Activated gamma-delta T cell treated with anti-CD3 and anti-CD28 coated beads, Interleukin-2, amount 50 U/mL, for 16 hours (primary cell): ENCODE results near the gene C12orf42.
"Not testable (repeated sequence)": the region's sequence is repeated elsewhere in the genome, so short reads cannot be mapped to it uniquely, and the experiment has no call there.

Experiments
- DNase-seq: peaks from one replicate; pipeline ENCODE4 v3.0.0-alpha.2; 2020; ENCODE audit warnings: low read depth

Gene C12orf42

DNA sequence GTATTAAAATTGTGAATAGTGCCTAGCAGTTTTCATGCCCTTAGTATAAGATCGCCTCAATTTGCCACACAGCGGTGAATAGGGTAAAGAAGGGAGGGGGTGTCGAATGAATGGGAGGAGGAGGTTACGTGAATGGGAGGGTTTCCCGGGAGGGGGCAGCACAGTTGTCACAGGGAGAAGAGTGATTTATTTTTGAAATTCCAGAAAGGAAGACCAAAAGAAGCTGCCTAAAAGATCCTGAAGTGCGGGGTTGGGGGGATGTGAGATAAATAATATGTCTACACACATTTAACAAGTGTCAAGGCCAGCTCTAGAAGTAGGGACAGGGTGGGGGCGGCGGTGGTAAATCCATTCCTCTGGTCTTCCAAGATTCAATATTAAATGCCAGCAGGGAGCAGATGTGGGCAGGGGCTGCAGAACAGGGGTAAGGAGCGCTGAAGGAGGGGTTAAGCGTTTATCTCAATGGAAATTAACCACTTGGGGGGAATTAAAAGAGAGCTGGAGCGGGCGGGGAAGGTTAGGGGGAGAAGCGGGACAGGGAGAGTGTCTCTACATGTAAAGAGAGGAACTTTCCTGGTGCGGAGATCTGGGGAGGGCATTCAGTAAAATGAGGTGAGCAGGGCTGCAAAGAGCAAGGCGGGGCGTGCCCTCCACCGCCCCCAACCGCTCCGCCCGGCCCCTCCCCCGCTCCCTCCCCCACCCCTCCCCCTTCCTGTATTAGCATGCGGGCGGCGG lies 867 bp downstream of the C12orf42 start:
- DNase-seq, result no peak

DNA sequence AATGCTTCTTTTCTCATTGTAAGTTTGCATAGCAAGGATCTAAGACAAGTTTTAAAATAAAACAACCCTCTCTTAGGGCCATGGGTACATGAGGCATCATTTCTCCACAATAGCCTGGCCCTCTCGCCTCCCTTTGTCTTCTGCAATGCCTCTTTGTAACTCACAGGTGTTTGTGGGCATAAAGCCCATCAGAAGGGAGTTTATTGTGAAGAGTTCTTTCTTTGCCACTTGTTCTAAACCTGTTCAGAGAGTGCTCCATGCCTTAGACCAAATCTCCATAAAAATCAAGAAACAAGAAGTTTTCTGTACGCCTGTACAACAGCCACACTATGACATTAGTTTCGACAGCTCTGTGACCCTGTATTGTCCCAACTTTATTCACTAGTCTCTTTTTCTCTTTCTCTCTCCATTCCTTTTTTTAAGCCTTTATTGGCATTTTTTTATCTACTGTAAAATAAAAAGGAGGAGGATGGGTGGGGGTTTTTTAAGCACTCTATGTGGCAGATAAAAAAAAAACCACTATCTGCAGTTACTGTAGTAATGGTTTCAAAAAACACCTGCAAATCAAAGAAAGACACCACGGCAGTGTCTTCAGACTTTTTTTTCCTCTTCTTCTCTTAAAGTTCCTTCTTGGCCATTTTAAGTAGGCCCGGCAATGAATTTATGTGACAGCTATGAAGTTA lies 1.6 kb downstream of the C12orf42 start:
- no peak for DNase-seq

DNA sequence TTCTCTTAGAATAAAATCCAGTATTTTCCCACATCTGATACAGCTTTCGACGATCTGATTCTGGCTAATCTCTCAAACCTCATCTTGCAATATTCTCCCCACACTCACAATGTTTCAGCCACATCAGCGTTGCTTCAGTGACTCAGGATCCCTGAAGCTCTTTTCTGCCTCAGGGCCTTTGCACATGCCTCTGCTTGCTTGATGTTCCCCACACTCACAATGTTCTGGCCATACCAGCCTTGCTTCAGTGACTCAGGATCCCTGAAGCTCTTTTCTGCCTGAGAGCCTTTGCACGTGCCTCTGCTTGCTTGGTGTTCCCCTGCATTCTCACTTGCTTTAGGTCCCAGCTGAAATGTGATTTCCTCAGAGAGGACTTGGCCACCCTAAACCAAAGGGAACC lies 2.6 kb downstream of the C12orf42 start:
- DNase-seq, result no peak

DNA sequence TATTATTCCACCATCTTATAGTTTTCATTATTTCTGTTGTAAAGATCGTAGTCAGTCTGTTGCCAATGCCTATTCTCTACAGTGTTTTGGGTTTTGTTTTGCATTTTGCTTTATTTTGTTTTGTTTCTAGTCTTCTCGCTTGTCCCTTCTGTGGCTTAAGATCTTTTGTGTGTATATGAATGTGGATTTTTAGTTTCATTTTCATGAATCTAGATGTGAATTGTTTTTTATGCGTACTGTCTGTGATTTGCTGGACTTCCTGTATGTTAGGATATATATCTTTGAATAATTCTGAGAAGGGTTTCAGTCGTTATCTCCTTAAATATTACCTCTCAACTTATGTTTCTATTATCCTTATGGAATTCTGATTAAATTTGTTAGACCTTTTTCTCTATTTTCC lies 13.4 kb downstream of the C12orf42 start:
- no peak for DNase-seq

DNA sequence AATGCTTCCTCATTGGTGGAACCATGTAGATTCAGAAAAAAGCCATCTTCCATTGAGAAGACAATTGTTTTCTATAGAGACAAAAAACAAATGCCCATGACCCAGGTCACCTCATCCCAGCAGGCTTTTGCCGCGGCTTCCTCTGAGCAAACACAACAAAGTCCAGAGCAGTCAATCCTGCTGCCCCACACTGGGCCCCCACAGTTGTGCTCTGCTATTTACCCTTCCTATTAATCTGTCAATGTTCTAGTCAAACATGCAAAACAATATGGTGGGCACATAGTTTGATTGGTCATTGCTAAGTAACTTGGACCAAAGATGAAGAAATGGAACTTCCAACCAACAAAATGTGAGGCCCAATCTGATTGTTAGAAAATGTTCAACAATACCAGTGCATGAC lies 20.7 kb downstream of the C12orf42 start:
- DNase-seq, result no peak

DNA sequence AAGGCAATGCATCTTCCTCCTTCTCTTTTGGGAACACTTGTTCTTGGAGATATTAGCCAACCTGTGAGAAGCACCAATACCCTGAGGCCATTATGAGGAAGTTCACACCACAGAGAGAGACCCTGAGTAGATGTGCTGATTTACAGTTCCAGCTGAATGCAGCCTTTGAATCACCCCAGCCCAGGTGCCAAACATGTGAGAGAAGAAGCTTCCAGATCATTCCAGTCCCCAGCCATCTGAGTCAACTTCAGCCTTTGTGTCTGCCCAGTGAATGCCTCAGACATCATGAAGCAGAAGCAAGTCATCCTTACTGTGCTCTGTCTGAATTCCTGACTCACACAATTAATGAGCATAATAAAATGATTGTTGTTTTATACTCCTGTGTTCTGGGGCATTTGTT lies 25.1 kb downstream of the C12orf42 start:
- DNase-seq, result no peak

DNA sequence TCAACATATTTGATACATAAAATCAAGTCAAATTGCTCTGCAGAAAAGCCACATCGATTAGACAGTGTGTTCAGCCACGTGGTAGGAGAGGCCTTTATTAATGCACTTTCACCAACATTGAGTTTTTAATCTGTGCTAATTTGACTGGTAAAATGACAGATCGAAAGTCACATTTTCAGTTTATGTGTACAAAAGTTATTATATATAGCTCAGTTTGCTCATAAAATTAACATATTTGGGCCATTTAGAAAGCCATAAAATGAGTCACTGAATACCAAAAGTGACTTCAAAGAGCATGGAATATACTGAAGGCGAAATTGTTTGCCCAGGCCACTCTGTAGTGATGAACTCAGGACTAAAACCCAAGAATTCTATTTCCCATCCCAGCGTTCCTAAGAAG lies 26.0 kb downstream of the C12orf42 start:
- DNase-seq, result no peak

DNA sequence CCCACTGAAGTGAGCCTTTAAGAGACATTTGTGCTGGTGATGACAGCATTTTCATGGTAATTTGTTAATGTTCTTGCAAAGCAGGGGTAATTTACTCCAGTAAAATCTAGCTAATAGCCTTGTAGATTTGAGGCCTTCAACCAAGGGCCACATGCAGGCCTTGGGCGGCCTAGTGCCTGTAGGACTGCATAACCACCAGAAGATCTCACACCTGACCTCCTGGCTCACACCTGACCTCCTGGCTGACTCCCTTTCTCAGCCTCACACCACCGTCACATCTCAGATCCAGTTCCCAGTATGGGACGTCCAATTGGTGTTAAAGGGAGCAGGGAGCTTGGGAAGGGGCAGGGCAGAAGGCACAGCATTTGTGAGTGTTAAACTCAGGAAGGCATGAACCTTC lies 26.9 kb downstream of the C12orf42 start:
- DNase-seq, result no peak

DNA sequence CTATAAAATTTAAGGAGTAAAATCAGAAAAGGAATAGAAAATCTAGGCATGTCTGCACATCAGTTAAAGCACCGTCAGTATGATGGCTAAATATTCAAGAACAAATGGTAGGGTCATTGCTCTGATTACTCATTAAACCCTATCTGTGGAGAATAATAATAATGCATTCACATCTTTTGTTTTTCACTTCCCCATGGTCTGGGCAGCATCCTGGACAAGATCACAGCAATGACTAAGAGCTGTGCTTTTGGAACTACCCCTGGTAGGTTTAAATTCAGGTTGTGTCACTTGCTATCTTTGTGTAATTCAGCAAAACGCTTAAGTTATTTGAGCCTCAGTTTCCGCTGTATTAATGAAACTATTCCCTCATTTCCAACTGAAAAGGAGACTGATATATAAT lies 33.1 kb downstream of the C12orf42 start:
- DNase-seq, result no peak

DNA sequence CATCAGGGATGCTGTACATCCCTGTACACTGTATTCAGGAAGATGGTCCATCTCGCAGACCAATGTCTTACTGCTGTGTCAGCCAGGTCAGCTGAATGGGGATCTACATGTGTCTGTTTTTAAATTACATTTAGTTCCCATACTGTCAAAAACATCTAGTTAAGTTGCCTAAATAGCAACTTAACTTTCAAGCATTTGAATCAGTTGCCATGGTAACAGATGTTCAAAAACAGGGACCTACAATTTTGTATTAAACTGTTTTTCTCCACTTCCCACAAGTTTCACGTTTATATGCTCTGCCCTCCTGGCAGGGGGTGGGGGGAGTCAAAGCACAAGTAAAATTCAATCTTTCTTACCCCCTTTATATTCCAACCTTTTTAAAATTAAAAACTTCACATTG lies 38.3 kb downstream of the C12orf42 start:
- DNase-seq, result no peak

DNA sequence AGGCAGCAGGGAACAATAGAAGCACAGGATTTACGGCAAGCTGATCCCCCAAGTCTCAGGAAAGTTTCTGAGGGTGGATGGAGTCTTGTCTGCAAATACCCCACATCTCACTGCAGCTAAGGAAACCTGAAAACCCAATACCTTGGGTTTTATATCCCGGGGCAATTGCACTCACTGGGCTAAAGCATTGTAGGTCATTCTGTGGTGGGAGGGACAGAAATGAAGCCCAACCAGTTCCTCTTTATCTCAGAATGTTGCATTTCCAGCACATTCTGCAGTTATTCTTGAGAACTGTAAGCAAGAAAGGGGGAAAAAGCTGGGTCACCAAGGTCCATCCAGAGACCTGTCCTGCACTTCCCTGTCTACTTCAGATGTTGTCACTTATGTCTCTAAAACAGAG lies 39.8 kb downstream of the C12orf42 start:
- DNase-seq, result no peak

DNA sequence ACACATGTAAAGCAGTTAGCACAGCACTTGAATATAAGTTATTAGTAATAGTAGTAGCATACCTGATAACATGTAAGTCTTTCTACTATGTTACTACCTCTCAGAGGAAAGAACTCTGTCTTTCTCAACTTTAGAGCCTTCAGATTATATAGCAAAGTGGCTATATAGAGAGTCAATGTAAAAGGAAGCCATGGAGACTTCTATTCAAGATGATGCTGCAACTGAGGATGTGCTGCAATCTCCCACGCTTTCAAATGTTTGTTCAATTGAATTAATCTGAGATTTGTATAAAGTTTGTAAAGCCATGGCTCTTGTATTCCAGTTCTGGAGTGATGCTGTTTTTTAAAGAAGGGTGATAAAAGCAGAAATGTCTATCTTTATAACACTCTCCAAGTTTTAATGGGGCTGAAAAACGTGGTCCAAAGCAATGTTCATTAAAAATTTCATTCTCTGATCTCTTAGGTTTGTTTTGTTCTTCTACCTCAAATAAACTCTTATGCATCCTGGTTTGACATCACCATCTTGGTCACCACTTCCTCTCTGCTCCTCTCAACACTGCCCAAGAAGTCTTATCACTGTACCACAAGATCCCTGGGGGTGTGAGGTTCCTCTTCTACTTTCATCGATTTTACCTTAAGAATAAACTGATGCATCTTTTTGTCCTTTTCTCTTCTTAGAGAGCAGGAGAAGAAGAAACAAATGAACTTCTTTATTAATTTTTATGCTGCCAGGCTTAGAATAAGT lies 40.6 kb downstream of the C12orf42 start:
- DNase-seq, result no peak

DNA sequence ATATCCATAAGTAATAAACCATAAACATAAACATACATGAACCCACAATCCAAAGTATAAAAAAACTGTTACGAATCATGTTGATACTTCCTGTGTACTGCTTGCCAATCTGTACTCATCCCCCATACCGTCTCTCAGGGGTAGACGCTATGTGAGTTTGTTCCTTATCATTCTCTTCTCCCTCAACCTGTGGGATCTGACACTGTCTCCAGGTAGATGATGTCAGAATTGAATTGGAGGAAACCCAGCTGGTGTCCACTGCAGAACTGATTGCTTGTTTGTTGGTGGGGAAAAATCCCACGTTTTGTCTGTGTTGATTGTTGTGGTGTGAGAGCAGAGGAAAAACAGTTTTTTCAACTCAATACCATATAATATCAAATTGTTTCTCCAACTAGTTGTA lies 50.8 kb downstream of the C12orf42 start:
- DNase-seq, result no peak

DNA sequence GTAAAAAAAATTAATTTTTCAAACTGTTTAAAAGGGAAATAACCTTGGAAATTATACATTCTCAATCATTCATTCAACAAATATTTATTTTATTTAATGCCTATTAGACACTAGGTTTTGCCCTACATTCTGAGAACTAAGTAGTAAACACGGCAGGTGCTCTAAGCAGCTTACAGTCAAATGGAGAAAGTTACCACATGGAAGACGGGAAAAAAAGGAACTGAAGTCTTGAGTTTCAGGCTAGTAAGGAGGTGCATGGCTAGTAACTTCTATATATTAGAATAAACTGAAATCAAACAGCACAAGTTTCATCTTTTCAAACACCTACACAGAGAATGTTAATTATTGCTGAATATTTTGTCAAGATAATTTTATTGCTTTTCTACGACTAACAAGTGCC lies 52.9 kb downstream of the C12orf42 start:
- no peak for DNase-seq

DNA sequence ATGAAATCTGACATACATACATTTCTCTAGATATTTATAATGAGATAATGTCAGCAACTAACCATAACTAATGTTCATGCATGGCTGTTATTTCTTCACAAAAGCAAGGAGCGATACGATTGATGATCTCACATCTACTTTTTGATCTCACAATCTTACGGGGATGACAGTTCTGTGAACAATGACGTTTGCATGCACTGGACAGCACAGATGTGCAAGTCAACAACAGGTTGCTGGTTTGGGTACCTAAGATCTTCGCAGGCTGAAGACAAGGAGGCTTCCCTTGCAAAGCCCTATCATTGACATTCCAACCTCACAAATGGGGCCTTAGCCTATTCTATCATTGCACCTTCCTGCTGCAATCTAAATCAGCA lies 53.6 kb downstream of the C12orf42 start:
- no peak for DNase-seq

DNA sequence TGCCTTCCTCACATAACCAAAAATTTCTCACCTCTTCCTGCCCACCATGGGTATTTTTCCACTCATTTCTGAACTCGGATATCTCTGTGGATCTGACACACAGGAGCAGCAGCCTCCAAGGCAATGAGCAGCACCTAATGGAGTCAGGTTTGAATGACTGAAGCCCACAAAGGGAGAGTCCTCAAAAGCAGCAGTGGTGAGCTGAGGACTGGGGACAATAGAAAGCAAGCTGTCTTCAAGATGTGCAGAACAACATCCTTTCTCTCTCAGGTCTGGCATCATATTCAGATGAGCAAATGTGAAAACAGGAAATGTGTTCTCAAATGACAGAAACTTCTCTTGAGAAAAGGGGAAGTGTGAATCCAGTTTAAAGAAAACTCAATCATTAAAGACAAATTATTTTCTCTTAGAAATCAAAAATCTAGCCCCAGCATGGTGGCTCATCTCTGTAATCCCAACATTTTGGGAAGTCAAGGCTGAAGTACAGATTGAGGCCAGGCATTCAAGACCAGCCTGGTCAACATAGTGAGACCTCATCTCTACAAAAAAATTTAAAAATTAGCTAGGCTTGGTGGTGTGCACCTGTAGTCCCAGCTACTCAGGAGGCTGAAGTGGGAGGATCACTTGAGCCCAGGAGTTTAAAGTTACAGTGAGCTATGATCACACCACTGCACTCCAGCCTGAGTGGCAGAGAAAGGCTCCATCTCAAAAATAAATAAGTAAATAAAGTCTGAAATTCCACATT lies 54.2 kb downstream of the C12orf42 start:
- DNase-seq, result no peak

DNA sequence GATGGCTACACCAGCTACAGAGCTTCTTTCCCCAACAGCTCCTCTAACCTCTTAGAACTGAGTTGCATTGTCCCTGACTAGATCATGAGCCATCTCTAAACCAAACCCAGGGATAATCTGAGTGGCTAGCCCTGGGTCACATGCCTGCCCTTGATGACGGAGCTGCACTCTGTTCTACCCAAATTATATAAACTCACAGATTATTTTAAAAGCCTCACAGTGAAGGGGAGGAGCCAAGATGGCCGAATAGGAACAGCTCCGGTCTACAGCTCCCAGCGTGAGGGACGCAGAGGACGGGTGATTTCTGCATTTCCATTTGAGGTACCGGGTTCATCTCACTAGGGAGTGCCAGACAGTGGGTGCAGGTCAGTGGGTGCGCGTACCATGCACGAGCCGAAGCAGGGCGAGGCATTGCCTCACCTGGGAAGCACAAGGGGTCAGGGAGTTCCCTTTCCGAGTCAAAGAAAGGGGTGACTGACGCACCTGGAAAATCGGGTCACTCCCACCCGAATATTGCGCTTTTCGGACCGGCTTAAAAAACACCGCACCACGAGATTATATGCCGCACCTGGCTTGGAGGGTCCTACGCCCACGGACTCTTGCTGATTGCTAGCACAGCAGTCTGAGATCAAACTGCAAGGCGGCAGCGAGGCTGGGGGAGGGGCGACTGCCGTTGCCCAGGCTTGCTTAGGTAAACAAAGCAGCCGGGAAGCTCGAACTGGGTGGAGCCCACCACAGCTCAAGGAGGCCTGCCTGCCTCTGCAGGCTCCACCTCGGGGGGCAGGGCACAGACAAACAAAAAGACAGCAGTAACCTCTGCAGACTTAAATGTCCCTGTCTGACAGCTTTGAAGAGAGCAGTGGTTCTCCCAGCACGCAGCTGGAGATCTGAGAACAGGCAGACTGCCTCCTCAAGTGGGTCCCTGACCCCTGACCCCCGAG lies 61.3 kb downstream of the C12orf42 start:
- not testable (repeated sequence) for DNase-seq

DNA sequence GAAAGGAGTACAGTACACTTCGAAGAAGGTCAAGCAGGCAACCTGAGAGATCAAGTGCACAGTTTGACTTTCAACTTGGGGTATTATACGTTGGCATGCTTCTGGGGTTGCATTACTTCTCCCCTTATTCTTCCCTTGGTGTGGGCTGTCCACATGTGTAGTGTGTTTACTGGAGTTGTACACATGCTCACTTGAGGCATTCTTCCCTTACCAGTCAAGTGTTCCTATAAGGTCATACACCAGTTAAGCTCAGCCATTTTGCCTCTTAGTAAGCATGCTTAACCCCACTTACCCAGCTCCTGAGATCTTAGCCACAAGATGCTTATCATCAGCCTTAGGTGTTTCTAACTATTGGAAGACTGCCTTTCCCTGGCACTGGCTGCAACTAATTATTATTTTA lies 63.8 kb downstream of the C12orf42 start:
- DNase-seq, result no peak

DNA sequence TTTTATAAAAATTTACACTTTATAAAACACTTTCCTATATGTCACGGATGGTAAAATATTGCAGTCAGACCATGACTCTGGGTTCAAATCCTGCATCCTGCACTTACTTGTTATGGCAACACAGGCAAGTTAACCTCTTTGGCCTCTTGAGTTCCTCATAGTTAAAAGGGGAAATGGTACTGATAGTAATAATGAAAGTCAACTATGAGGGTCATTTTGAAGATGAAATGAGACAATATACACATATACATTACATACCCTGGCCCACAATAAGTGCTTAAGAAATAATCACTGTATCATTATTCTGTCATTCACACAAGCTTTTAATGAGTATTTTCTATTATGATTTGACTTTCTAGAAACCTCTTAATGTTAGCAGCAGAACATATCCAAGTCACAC lies 64.4 kb downstream of the C12orf42 start:
- DNase-seq, result no peak

DNA sequence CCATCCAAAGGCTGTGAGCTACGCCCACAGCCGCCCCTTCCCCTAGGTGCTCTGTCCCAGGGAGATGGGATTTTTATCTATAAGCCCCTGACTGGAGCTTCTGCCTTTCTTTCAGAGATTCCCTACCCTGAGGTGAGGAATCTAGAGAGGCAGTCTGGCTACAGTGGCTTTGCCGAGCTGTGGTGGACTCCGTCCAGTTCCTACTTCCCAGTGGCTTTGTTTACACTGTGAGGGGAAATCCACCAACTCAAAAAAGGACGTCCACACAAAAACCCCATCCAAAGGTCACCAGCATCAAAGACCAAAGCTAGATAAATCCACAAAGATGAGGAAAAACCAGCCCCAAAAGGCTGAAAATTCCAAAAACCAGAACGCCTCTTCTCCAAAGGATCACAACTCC lies 70.1 kb downstream of the C12orf42 start:
- DNase-seq, result not testable (repeated sequence)

DNA sequence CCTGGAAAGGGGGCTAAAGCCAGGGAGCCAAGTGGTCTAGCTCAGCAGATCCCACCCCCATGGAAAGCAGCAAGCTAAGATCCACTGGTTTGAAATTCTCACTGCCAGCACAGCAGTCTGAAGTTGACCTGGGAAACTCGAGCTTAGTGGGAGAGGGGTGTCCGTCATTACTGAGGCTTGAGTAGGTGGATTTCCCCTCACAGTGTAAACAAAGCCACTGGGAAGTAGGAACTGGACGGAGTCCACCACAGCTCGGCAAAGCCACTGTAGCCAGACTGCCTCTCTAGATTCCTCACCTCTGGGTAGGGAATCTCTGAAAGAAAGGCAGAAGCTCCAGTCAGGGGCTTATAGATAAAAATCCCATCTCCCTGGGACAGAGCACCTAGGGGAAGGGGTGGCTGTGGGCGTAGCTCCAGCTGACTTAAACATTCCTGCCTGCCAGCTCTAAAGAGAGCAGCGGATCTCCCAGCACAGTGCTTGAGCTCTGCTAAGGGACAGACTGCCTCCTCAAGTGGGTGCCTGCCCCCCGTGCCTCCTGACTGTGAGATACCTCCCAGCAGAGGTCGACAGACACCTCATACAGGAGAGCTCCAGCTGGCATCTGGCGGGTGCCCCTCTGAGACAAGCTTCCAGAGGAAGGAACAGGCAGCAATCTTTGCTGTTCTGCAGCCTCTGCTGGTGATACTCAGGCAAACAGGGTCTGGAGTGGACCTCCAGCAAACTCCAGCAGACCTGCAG lies 70.8 kb downstream of the C12orf42 start:
- not testable (repeated sequence) for DNase-seq
